ENCODE results near the gene WDTC1.

WDTC1 gene

DNA sequence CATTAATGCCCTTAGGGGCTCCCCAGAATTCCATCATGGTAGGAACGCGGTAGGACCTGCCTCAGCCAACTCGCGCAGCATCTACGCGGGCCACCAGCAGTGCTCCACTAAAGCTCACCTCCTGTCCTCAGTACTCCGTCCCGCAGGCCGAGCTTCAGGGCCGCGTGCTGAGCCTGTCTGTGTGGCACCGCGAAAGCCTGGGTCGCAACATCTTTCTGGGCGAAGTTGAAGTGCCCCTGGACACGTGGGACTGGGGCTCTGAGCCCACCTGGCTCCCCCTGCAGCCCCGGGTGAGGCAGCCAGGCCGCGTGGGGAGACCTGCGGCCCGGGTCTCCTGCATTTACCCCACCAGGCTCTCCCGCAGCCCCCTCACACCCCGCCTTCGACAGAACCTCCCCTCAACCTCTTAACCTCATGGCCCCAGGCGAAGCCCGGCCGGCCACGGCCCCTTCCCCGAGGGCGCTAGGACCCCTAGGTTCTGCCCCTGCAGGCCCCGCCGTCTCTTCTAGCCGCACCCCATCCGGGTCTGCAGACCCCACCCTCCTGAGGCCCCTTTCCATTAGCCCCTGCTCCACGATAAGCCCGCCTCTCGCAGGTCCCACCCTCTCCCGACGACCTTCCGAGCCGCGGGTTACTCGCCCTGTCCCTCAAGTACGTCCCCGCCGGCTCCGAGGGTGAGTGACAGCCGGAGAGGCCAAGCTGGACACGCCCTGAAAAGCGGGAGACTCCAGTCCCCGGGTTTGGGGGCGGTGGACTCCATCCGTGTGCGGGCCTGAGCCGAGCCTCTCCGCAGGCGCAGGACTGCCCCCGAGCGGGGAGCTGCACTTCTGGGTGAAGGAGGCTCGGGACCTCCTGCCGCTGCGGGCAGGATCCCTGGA, 116.5 kb downstream of the WDTC1 start:
- no peaks in the 10 kb centered on the region for H3K9me3 ChIP-seq (ENCODE audit: control insufficient read depth in 1 of 2, low read length in 2 of 2)
- H3K9ac ChIP-seq (ENCODE audit: low read depth in 1 of 2, low read length in 2 of 2), result peak overlapping the region in 1 of 2 donors; percentile 43
- peaks cover 18 to 25% of the 10 kb centered on the region in 2 donors for H3K4me1 ChIP-seq (ENCODE audit: control insufficient read depth in 1 of 2, insufficient read depth in 2 of 2, low read length in 2 of 2)
- H3K36me3 ChIP-seq (ENCODE audit: control insufficient read depth in 1 of 2, insufficient read depth in 2 of 2, low read length in 2 of 2), result peaks cover 0 to 7% of the 10 kb centered on the region in 2 donors
- peaks cover 0 to 4% of the 10 kb centered on the region in 2 donors for H3K27me3 ChIP-seq (ENCODE audit: control insufficient read depth in 1 of 2, insufficient read depth in 2 of 2, low read length in 2 of 2)
- peak overlapping the region; percentile 30 to 54 for H3K4me3 ChIP-seq (ENCODE audit: low read depth in 1 of 2, low read length in 2 of 2)
- no peak overlapping the region for H3K27ac ChIP-seq (ENCODE audit: low read depth, low read length)

DNA sequence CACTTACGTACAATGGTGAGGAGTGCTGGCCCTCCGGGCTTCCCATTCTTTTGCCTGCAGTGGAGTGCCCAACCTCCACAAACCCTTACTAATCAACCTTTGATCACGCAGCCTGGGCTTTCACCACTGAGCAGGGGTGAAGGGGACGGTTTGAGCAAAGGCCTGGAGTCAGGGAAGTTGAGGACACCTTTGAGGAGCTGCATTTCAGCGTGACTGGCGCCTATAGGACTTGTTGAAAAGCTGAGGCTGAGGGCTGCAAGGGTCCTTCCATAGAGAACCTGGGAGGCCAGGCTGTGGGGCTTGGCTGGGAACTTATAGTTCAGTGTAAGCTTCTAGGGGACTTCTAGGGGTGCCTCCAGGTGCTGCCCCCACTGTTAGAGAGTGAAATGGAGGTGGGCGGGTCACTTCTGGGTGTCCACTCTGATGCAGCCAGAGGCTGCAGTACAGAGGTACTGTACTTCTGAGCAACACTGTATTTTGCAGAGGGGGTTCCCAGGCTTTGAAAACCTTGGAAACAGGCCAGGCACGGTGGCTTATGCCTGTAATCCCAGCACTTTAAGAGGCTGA, 117.2 kb downstream of the WDTC1 start:
- Histone ChIP-seq H3K9ac (ENCODE audit: low read depth in 1 of 2, low read length in 2 of 2) (peak overlapping the region in 1 of 2 donors; percentile 43), H3K27ac (ENCODE audit: low read depth, low read length) (no peak overlapping the region), H3K36me3 (ENCODE audit: control insufficient read depth in 1 of 2, insufficient read depth in 2 of 2, low read length in 2 of 2) (peaks cover 0 to 11% of the 10 kb centered on the region in 2 donors), H3K4me1 (ENCODE audit: control insufficient read depth in 1 of 2, insufficient read depth in 2 of 2, low read length in 2 of 2) (peaks cover 19 to 25% of the 10 kb centered on the region in 2 donors), H3K4me3 (ENCODE audit: low read depth in 1 of 2, low read length in 2 of 2) (peak overlapping the region; percentile 30 to 54), H3K27me3 (ENCODE audit: control insufficient read depth in 1 of 2, insufficient read depth in 2 of 2, low read length in 2 of 2) (peaks cover 0 to 4% of the 10 kb centered on the region in 2 donors), H3K9me3 (ENCODE audit: control insufficient read depth in 1 of 2, low read length in 2 of 2) (no peaks in the 10 kb centered on the region)

DNA sequence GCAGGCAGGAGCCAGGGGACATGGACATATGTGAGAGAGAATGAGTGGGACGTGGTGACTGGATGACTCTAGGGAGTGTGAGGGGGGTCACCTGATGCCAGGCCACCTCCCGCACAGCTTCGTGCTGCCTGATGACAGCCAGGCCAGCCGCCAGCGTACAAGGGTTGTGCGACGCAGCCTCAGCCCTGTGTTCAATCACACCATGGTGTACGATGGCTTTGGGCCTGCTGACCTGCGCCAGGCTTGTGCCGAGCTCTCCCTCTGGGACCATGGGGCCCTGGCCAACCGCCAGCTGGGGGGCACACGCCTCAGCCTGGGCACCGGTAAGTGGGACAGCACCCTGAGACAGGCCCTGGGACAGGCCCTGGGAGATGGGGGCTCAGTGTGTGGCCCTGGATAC, 118.7 kb downstream of the WDTC1 start:
- Histone ChIP-seq H3K4me1 (ENCODE audit: control insufficient read depth in 1 of 2, insufficient read depth in 2 of 2, low read length in 2 of 2) (peaks cover 27 to 36% of the 10 kb centered on the region in 2 donors), H3K27me3 (ENCODE audit: control insufficient read depth in 1 of 2, insufficient read depth in 2 of 2, low read length in 2 of 2) (peaks cover 0 to 4% of the 10 kb centered on the region in 2 donors), H3K4me3 (ENCODE audit: low read depth in 1 of 2, low read length in 2 of 2) (no peak overlapping the region), H3K27ac (ENCODE audit: low read depth, low read length) (no peak overlapping the region), H3K9me3 (ENCODE audit: control insufficient read depth in 1 of 2, low read length in 2 of 2) (no peaks in the 10 kb centered on the region), H3K9ac (ENCODE audit: low read depth in 1 of 2, low read length in 2 of 2) (no peak overlapping the region), H3K36me3 (ENCODE audit: control insufficient read depth in 1 of 2, insufficient read depth in 2 of 2, low read length in 2 of 2) (peaks cover 0 to 11% of the 10 kb centered on the region in 2 donors)

GRCh38 chr1:27353629-27354028, 119.2 kb downstream of the WDTC1 start:
- no peak overlapping the region for H3K4me3 ChIP-seq (ENCODE audit: low read depth in 1 of 2, low read length in 2 of 2)
- H3K27me3 ChIP-seq (ENCODE audit: control insufficient read depth in 1 of 2, insufficient read depth in 2 of 2, low read length in 2 of 2), result peaks cover 0 to 4% of the 10 kb centered on the region in 2 donors
- no peaks in the 10 kb centered on the region for H3K9me3 ChIP-seq (ENCODE audit: control insufficient read depth in 1 of 2, low read length in 2 of 2)
- peaks cover 27 to 36% of the 10 kb centered on the region in 2 donors for H3K4me1 ChIP-seq (ENCODE audit: control insufficient read depth in 1 of 2, insufficient read depth in 2 of 2, low read length in 2 of 2)
- H3K36me3 ChIP-seq (ENCODE audit: control insufficient read depth in 1 of 2, insufficient read depth in 2 of 2, low read length in 2 of 2), result peaks cover 0 to 11% of the 10 kb centered on the region in 2 donors
- H3K9ac ChIP-seq (ENCODE audit: low read depth in 1 of 2, low read length in 2 of 2), result no peak overlapping the region
- no peak overlapping the region for H3K27ac ChIP-seq (ENCODE audit: low read depth, low read length)

GRCh38 chr1:27355683-27356082, 121.3 kb downstream of the WDTC1 start:
- Histone ChIP-seq H3K27me3 (ENCODE audit: control insufficient read depth in 1 of 2, insufficient read depth in 2 of 2, low read length in 2 of 2) (no peaks in the 10 kb centered on the region), H3K9me3 (ENCODE audit: control insufficient read depth in 1 of 2, low read length in 2 of 2) (no peaks in the 10 kb centered on the region), H3K36me3 (ENCODE audit: control insufficient read depth in 1 of 2, insufficient read depth in 2 of 2, low read length in 2 of 2) (peaks cover 0 to 11% of the 10 kb centered on the region in 2 donors)

GRCh38 chr1:27356277-27356618, 121.8 kb downstream of the WDTC1 start:
- Histone ChIP-seq H3K27me3 (ENCODE audit: control insufficient read depth in 1 of 2, insufficient read depth in 2 of 2, low read length in 2 of 2) (no peaks in the 10 kb centered on the region), H3K27ac (ENCODE audit: low read depth, low read length) (no peak overlapping the region), H3K4me1 (ENCODE audit: control insufficient read depth in 1 of 2, insufficient read depth in 2 of 2, low read length in 2 of 2) (peaks cover 15 to 22% of the 10 kb centered on the region in 2 donors), H3K9me3 (ENCODE audit: control insufficient read depth in 1 of 2, low read length in 2 of 2) (no peaks in the 10 kb centered on the region), H3K36me3 (ENCODE audit: control insufficient read depth in 1 of 2, insufficient read depth in 2 of 2, low read length in 2 of 2) (peaks cover 0 to 13% of the 10 kb centered on the region in 2 donors), H3K9ac (ENCODE audit: low read depth in 1 of 2, low read length in 2 of 2) (no peak overlapping the region), H3K4me3 (ENCODE audit: low read depth in 1 of 2, low read length in 2 of 2) (peak overlapping the region in 1 of 2 donors; percentile 16)

More at GRCh38 chr1:27355683-27356082, 121.3 kb downstream of the WDTC1 start:
- Histone ChIP-seq H3K27ac (ENCODE audit: low read depth, low read length) (no peak overlapping the region), H3K9ac (ENCODE audit: low read depth in 1 of 2, low read length in 2 of 2) (no peak overlapping the region), H3K4me1 (ENCODE audit: control insufficient read depth in 1 of 2, insufficient read depth in 2 of 2, low read length in 2 of 2) (peaks cover 19 to 27% of the 10 kb centered on the region in 2 donors), H3K4me3 (ENCODE audit: low read depth in 1 of 2, low read length in 2 of 2) (no peak overlapping the region)

GRCh38 chr1:27356619-27357280, 122.3 kb downstream of the WDTC1 start:
- H3K4me1 ChIP-seq (ENCODE audit: control insufficient read depth in 1 of 2, insufficient read depth in 2 of 2, low read length in 2 of 2), result peaks cover 15 to 17% of the 10 kb centered on the region in 2 donors
- H3K9ac ChIP-seq (ENCODE audit: low read depth in 1 of 2, low read length in 2 of 2), result peak overlapping the region in 1 of 2 donors; percentile 60
- no peaks in the 10 kb centered on the region for H3K9me3 ChIP-seq (ENCODE audit: control insufficient read depth in 1 of 2, low read length in 2 of 2)
- peak overlapping the region; percentile 66 to 67 for H3K4me3 ChIP-seq (ENCODE audit: low read depth in 1 of 2, low read length in 2 of 2)
- peaks cover 0 to 15% of the 10 kb centered on the region in 2 donors for H3K36me3 ChIP-seq (ENCODE audit: control insufficient read depth in 1 of 2, insufficient read depth in 2 of 2, low read length in 2 of 2)
- H3K27ac ChIP-seq (ENCODE audit: low read depth, low read length), result no peak overlapping the region
- no peaks in the 10 kb centered on the region for H3K27me3 ChIP-seq (ENCODE audit: control insufficient read depth in 1 of 2, insufficient read depth in 2 of 2, low read length in 2 of 2)

DNA sequence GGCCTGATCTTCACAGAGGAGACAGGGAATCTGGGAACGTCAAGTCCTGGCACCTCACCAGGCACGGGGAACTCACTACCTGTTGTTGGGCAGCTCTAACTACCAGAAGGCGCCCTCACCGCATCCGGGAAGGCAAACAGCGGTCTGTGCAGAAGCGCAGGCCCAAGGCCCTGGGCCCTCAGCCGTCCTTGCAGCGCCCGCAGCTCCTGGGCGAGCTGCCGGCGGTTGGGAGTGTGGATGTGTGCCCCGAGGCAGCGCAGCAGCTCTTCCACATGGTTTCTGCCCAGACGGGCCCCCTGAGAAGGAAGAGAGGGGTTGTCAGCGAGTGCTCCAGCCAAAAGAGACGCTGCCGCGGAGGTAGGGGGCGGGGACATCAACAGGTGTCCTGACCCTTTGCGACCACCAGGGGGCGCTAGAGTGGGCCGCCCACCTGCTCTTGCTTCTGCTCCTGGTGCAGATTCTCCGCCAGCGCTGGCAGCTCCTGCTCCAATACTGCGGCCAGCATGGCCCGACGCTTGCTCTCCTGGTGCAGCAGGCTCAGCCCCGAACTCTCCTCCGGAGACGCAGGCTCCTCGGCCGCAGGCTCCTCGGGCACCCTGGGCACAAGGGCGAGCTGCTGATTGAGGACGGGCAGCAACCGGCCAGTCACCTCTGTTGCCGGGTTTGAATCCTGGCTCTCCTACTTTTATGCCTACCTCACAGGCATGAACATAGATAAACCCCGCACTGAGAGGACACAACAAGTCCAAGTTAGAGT, 123.0 kb downstream of the WDTC1 start:
- Histone ChIP-seq H3K4me3 (ENCODE audit: low read depth in 1 of 2, low read length in 2 of 2) (peak overlapping the region; percentile 66 to 67), H3K9ac (ENCODE audit: low read depth in 1 of 2, low read length in 2 of 2) (peak overlapping the region in 1 of 2 donors; percentile 60), H3K36me3 (ENCODE audit: control insufficient read depth in 1 of 2, insufficient read depth in 2 of 2, low read length in 2 of 2) (peaks cover 0 to 20% of the 10 kb centered on the region in 2 donors), H3K4me1 (ENCODE audit: control insufficient read depth in 1 of 2, insufficient read depth in 2 of 2, low read length in 2 of 2) (peaks cover 15 to 17% of the 10 kb centered on the region in 2 donors), H3K27me3 (ENCODE audit: control insufficient read depth in 1 of 2, insufficient read depth in 2 of 2, low read length in 2 of 2) (no peaks in the 10 kb centered on the region), H3K9me3 (ENCODE audit: control insufficient read depth in 1 of 2, low read length in 2 of 2) (no peaks in the 10 kb centered on the region), H3K27ac (ENCODE audit: low read depth, low read length) (no peak overlapping the region)
